ENCODE measurements around the gene GYS2.

DNA sequence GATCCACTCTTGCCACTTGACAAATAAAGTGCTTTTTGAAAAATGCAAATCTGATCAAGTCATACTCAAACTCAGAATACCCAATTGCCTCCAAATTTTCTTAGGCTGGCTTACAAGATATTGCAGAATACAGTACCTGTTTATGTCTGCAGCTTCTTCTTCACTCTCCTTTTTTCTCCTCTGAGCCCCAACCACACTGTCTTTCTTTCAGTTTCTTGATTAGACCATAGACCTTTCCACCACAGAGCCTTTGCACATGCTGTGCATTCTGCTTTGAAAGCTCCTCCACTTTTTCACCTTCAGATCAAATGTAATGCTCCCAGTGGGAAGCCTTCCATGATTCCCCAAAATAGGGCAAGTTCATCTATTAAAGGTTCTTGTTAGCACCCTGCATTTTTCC, 13.9 kb upstream of the GYS2 start:
- TF ChIP-seq, protein P1, sequence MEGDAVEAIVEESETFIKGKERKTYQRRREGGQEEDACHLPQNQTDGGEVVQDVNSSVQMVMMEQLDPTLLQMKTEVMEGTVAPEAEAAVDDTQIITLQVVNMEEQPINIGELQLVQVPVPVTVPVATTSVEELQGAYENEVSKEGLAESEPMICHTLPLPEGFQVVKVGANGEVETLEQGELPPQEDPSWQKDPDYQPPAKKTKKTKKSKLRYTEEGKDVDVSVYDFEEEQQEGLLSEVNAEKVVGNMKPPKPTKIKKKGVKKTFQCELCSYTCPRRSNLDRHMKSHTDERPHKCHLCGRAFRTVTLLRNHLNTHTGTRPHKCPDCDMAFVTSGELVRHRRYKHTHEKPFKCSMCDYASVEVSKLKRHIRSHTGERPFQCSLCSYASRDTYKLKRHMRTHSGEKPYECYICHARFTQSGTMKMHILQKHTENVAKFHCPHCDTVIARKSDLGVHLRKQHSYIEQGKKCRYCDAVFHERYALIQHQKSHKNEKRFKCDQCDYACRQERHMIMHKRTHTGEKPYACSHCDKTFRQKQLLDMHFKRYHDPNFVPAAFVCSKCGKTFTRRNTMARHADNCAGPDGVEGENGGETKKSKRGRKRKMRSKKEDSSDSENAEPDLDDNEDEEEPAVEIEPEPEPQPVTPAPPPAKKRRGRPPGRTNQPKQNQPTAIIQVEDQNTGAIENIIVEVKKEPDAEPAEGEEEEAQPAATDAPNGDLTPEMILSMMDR (IDR thresholded peaks at IDR 0.05) = no peak
- TF ChIP-seq POLR2AphosphoS5 (IDR thresholded peaks at IDR 0.05) = no peak
- no peak for TF ChIP-seq POLR2A (IDR thresholded peaks at IDR 0.05)
